ENCODE measurements around the gene POU6F2. TPM values are rescaled to one million over a fixed set of nuclear protein-coding genes. Genes with fewer than 3 reads are reported as not detected.

POU6F2 gene
- total RNA-seq, 6 donors from 2014 or later = under 0.01 to 1.4 (median 0.24) TPM; not detected in 2

GRCh38 chr7:39342763-39343162 lies 365.1 kb downstream of the POU6F2 start:
- Histone ChIP-seq H3K9me3 (no peaks in the 10 kb centered on the region), H3K4me3 (no peak overlapping the region), H3K4me1 (no peaks in the 10 kb centered on the region), H3K36me3 (no peaks in the 10 kb centered on the region), H3K27ac (no peak overlapping the region), H3K27me3 (no peaks in the 10 kb centered on the region)
- no peak for ATAC-seq (ENCODE audit: low FRiP score in 2 of 2)
- 65 to 85% methylated on average over 3 of the region's 3 CpGs for WGBS, 2 donors
- TF ChIP-seq CTCF (IDR thresholded peaks at IDR 0.05) (no peak), EP300 (IDR thresholded peaks at IDR 0.05) (no peak), POLR2AphosphoS5 (IDR thresholded peaks at IDR 0.05) (no peak), POLR2A (IDR thresholded peaks at IDR 0.05) (no peak)
- DNase-seq = no peak

GRCh38 chr7:39349452-39350123 lies 371.9 kb downstream of the POU6F2 start:
- no peak overlapping the region for H3K27ac ChIP-seq
- WGBS, 2 donors = 83 to 84% methylated on average over 6 to 7 of the region's 7 CpGs
- no peaks in the 10 kb centered on the region for H3K9me3 ChIP-seq
- H3K36me3 ChIP-seq = no peaks in the 10 kb centered on the region
- TF ChIP-seq POLR2A (IDR thresholded peaks at IDR 0.05) (no peak), POLR2AphosphoS5 (IDR thresholded peaks at IDR 0.05) (no peak)
- ATAC-seq (ENCODE audit: low FRiP score in 2 of 2) (no peak), DNase-seq (no peak)
- no peaks in the 10 kb centered on the region for H3K27me3 ChIP-seq
- no peak overlapping the region for H3K4me3 ChIP-seq
- peaks cover 0 to 7% (median 2%) of the 10 kb centered on the region in 4 donors for H3K4me1 ChIP-seq

GRCh38 chr7:39353615-39354376 lies 376.1 kb downstream of the POU6F2 start:
- TF ChIP-seq EP300 (IDR thresholded peaks at IDR 0.05) (no peak), POLR2A (IDR thresholded peaks at IDR 0.05) (no peak), CTCF (IDR thresholded peaks at IDR 0.05) (no peak), POLR2AphosphoS5 (IDR thresholded peaks at IDR 0.05) (no peak)
- WGBS, 2 donors = 44 to 62% methylated on average over 17 of the region's 17 CpGs
- peaks cover 0 to 7% (median 2%) of the 10 kb centered on the region in 4 donors for H3K4me1 ChIP-seq
- no peaks in the 10 kb centered on the region for H3K27me3 ChIP-seq
- H3K36me3 ChIP-seq = no peaks in the 10 kb centered on the region
- H3K9me3 ChIP-seq = no peaks in the 10 kb centered on the region
- DNase-seq = peak; percentile 57 to 70
- H3K4me3 ChIP-seq = no peak overlapping the region
- no peak overlapping the region for H3K27ac ChIP-seq
- ATAC-seq (ENCODE audit: low FRiP score in 2 of 2) = peak; percentile 58 to 71

GRCh38 chr7:39355664-39356063 lies 378.0 kb downstream of the POU6F2 start:
- TF ChIP-seq POLR2AphosphoS5 (IDR thresholded peaks at IDR 0.05) = no peak
- no peak for TF ChIP-seq CTCF (IDR thresholded peaks at IDR 0.05)
- TF ChIP-seq EP300 (IDR thresholded peaks at IDR 0.05) = no peak
- no peak for TF ChIP-seq POLR2A (IDR thresholded peaks at IDR 0.05)
- peaks cover 0 to 7% (median 2%) of the 10 kb centered on the region in 4 donors for H3K4me1 ChIP-seq
- no peak overlapping the region for H3K27ac ChIP-seq
- no peak for ATAC-seq (ENCODE audit: low FRiP score in 2 of 2)
- DNase-seq = no peak
- no peaks in the 10 kb centered on the region for H3K36me3 ChIP-seq
- no peaks in the 10 kb centered on the region for H3K9me3 ChIP-seq
- 72 to 86% methylated on average over 4 of the region's 4 CpGs for WGBS, 2 donors
- no peaks in the 10 kb centered on the region for H3K27me3 ChIP-seq
- H3K4me3 ChIP-seq = no peak overlapping the region

- WGBS, 2 donors = 90 to 91% methylated on average over 7 of the region's 7 CpGs
- H3K4me1 ChIP-seq = peaks cover 0 to 7% (median 2%) of the 10 kb centered on the region in 4 donors
- no peak overlapping the region for H3K4me3 ChIP-seq
- H3K27ac ChIP-seq = no peak overlapping the region
- H3K27me3 ChIP-seq = no peaks in the 10 kb centered on the region
- no peaks in the 10 kb centered on the region for H3K9me3 ChIP-seq
- TF ChIP-seq POLR2AphosphoS5 (IDR thresholded peaks at IDR 0.05) (no peak), POLR2A (IDR thresholded peaks at IDR 0.05) (no peak), EP300 (IDR thresholded peaks at IDR 0.05) (no peak)
- no peaks in the 10 kb centered on the region for H3K36me3 ChIP-seq
- no peak for ATAC-seq (ENCODE audit: low FRiP score in 2 of 2)
- DNase-seq = no peak
Measured at GRCh38 chr7:39356172-39356925, 378.6 kb downstream of the POU6F2 start.

Data from upper lobe of left lung (tissue), 6 donors.